OCI-LY7 (cell line): Measurements from ENCODE around the gene ARHGAP24.

Experiments
- EZH2phosphoT487 ChIP-seq: fragments of 200-600 bp; sonication (generic); IDR thresholded peaks from 2 replicates; pipeline ENCODE4 v1.6.1; 2018; ENCODE audit warnings: low read depth, borderline replicate concordance, mild to moderate bottlenecking, mixed run types, antibody characterized with exemption, low read length, moderate library complexity, mixed read lengths
- TF ChIP-seq, protein P1 (sequence below): fragments of 200-600 bp; sonication (generic); conservative IDR thresholded peaks from 2 replicates; pipeline ENCODE4 v1.5.1; 2014; ENCODE audit warnings: mild to moderate bottlenecking, antibody characterized with exemption, low read length, moderate library complexity, mixed read lengths

DNA sequence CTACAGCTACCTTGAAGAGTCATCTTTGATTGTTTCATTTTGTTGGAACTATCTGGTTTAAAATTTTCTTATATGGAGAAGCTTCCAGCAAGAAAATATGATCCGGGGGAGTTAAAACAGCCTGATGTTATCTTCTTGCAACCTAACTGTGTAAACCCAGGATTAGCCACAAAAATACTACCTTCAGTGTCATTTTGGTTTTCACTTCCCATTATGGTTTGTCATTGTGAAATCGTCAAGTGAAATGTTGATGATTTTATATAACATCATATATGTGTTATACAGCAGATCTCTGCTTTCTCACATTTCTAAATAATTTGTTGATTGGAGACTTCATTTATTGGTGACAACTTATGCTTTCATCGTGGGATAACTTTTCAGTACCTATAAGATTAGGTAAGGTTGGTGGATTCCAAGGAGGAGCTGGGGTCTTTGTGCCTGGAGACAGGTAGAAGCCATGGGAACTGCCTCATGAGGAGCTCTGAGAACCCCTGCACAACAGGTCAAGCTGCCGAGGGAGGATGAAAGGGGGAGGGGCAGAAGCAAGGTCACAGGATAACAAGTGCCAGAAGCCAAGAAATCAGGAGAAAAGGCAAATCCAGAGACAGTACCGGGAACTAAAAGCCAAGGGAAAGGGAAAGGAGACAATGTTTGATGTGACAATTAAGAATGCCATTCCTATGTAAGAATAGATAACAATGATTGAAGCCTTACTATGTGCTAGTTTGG is 7.2 kb downstream of the ARHGAP24 start:
- TF ChIP-seq, protein P1, sequence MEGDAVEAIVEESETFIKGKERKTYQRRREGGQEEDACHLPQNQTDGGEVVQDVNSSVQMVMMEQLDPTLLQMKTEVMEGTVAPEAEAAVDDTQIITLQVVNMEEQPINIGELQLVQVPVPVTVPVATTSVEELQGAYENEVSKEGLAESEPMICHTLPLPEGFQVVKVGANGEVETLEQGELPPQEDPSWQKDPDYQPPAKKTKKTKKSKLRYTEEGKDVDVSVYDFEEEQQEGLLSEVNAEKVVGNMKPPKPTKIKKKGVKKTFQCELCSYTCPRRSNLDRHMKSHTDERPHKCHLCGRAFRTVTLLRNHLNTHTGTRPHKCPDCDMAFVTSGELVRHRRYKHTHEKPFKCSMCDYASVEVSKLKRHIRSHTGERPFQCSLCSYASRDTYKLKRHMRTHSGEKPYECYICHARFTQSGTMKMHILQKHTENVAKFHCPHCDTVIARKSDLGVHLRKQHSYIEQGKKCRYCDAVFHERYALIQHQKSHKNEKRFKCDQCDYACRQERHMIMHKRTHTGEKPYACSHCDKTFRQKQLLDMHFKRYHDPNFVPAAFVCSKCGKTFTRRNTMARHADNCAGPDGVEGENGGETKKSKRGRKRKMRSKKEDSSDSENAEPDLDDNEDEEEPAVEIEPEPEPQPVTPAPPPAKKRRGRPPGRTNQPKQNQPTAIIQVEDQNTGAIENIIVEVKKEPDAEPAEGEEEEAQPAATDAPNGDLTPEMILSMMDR = no peak
- no peak for TF ChIP-seq EZH2phosphoT487
